ENCODE results near the gene HOXC4. TPM values are rescaled to one million over a fixed set of nuclear protein-coding genes. Genes with fewer than 3 reads are reported as not detected.
"Not testable (repeated sequence)": the region's sequence is repeated elsewhere in the genome, so short reads cannot be mapped to it uniquely, and the experiment has no call there.

HOXC4 gene
- total and polyA plus RNA-seq, 11 donors, result 0.06 to 1.2 (median 0.25) TPM; not detected in 7

- intact Hi-C loops (cut with DNase I), result no loop called here
- Histone ChIP-seq H3K4me1 (no peaks in the 10 kb centered on the region), H3K27me3 (peaks cover 0 to 93% (median 48%) of the 10 kb centered on the region in 9 donors), H3K27ac (no peak overlapping the region), H3K9me3 (no peaks in the 10 kb centered on the region), H3K4me3 (no peak overlapping the region), H3K36me3 (no peaks in the 10 kb centered on the region)
- DNase-seq, result no peak
- ATAC-seq, result no peak
- TF ChIP-seq POLR2A (IDR thresholded peaks at IDR 0.05) (no peak), CTCF (IDR thresholded peaks at IDR 0.05) (no peak)
Observed at GRCh38 chr12:54075974-54076373, 22.3 kb downstream of the HOXC4 start.

- 33 to 40% (median 38%) methylated on average over 10 of the region's 10 CpGs for WGBS, 4 donors
- ATAC-seq; intact Hi-C loops (cut with DNase I); H3K36me3 ChIP-seq; H3K4me1 ChIP-seq; H3K4me3 ChIP-seq; H3K9me3 ChIP-seq; DNase-seq: not testable (repeated sequence)
- Histone ChIP-seq H3K27ac (peak overlapping the region in 1 of 12 donors; percentile 65), H3K27me3 (peaks cover 0 to 90% (median 40%) of the 10 kb centered on the region in 9 donors)
Observed at GRCh38 chr12:54077843-54078242, 24.2 kb downstream of the HOXC4 start.

- peaks cover 0 to 91% (median 37%) of the 10 kb centered on the region in 9 donors for H3K27me3 ChIP-seq
- H3K27ac ChIP-seq, result peak overlapping the region in 1 of 12 donors; percentile 65
- H3K36me3 ChIP-seq; H3K9me3 ChIP-seq; DNase-seq; H3K4me3 ChIP-seq; intact Hi-C loops (cut with DNase I); H3K4me1 ChIP-seq; ATAC-seq: not testable (repeated sequence)
- WGBS, 4 donors, result 29 to 48% (median 31%) methylated on average over 9 of the region's 9 CpGs
Observed at GRCh38 chr12:54079115-54079514, 25.5 kb downstream of the HOXC4 start.

- WGBS, 4 donors, result 28 to 44% (median 31%) methylated on average over 19 of the region's 19 CpGs
Observed at GRCh38 chr12:54080008-54080924, 26.6 kb downstream of the HOXC4 start.

GRCh38 chr12:54081053-54081514 lies 27.4 kb downstream of the HOXC4 start:
- H3K4me3 ChIP-seq; H3K9me3 ChIP-seq; DNase-seq; ATAC-seq; H3K4me1 ChIP-seq; H3K36me3 ChIP-seq; intact Hi-C loops (cut with DNase I): not testable (repeated sequence)
- peaks cover 0 to 89% (median 41%) of the 10 kb centered on the region in 9 donors for H3K27me3 ChIP-seq
- H3K27ac ChIP-seq, result peak overlapping the region in 1 of 12 donors; percentile 31
- 18 to 33% (median 33%) methylated on average over 14 to 16 of the region's 16 CpGs for WGBS, 4 donors

More at GRCh38 chr12:54080008-54080924, 26.6 kb downstream of the HOXC4 start:
- DNase-seq; H3K36me3 ChIP-seq; H3K4me3 ChIP-seq; H3K4me1 ChIP-seq; ATAC-seq; intact Hi-C loops (cut with DNase I); H3K9me3 ChIP-seq: not testable (repeated sequence)
- Histone ChIP-seq H3K27ac (peak overlapping the region in 1 of 12 donors; percentile 65), H3K27me3 (peaks cover 0 to 91% (median 36%) of the 10 kb centered on the region in 9 donors)

GRCh38 chr12:54081581-54082396 lies 28.2 kb downstream of the HOXC4 start:
- Histone ChIP-seq H3K27me3 (peaks cover 0 to 84% (median 38%) of the 10 kb centered on the region in 9 donors), H3K4me3 (peak overlapping the region in 3 of 12 donors; percentile 4 to 38 (median 35)), H3K27ac (peak overlapping the region in 2 of 12 donors; percentile 49 to 60)
- DNase-seq; H3K4me1 ChIP-seq; H3K36me3 ChIP-seq; ATAC-seq; H3K9me3 ChIP-seq; intact Hi-C loops (cut with DNase I): not testable (repeated sequence)
- 6 to 18% (median 11%) methylated on average over 35 of the region's 35 CpGs for WGBS, 4 donors
